DND-41 (cell line): ENCODE data around the gene BARHL1.

Source experiments
- EZH2 ChIP-seq: IDR thresholded peaks from 3 replicates; pipeline ENCODE4 v1.6.1; 2012; ENCODE audit warnings: borderline replicate concordance, low read depth, mild to moderate bottlenecking, moderate library complexity, low read length, inconsistent platforms; ENCODE audit not compliant: severe bottlenecking
- TF ChIP-seq, protein P1 (sequence below): IDR thresholded peaks from 2 replicates; pipeline ENCODE4 v1.5.1; 2012; ENCODE audit warnings: borderline replicate concordance, low read length, moderate library complexity, mild to moderate bottlenecking; ENCODE audit not compliant: poor library complexity, severe bottlenecking; ENCODE audit errors: extremely low read depth

DNA sequence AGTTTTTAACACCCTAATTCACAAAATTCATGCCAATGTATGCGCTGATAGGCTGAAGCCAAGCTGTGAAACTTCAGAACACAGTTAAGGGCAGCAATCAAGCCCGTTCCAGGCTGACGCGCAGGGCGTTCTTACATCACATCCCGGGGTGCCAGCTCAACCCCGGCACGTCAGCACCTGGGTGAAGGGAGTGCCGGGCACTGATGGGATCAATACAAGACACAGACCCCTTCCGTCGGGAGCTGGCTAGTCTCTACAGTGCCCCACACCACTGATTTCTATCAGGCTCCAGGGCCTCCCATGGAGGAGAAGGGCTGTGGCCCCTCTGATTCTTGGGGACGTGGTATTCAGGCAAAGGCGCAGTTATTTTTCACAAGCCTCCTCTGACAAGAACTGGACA, 12.0 kb downstream of the BARHL1 start:
- TF ChIP-seq, protein P1, sequence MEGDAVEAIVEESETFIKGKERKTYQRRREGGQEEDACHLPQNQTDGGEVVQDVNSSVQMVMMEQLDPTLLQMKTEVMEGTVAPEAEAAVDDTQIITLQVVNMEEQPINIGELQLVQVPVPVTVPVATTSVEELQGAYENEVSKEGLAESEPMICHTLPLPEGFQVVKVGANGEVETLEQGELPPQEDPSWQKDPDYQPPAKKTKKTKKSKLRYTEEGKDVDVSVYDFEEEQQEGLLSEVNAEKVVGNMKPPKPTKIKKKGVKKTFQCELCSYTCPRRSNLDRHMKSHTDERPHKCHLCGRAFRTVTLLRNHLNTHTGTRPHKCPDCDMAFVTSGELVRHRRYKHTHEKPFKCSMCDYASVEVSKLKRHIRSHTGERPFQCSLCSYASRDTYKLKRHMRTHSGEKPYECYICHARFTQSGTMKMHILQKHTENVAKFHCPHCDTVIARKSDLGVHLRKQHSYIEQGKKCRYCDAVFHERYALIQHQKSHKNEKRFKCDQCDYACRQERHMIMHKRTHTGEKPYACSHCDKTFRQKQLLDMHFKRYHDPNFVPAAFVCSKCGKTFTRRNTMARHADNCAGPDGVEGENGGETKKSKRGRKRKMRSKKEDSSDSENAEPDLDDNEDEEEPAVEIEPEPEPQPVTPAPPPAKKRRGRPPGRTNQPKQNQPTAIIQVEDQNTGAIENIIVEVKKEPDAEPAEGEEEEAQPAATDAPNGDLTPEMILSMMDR = no peak
- no peak for TF ChIP-seq EZH2
